A549 (cell line): ENCODE measurements around the gene MAP3K14. TPM values are rescaled to one million over a fixed set of nuclear protein-coding genes. Genes with fewer than 3 reads are reported as not detected.

Experiments used
- ATAC-seq, 2 experiments: fragments of 200-7000 bp in 1 of 2; fragments of >200 bp in 1 of 2; cut with Nextera tagmentation in 1 of 2; cut with Tn5 transposase in 1 of 2; 3 replicates each; pipeline versions ENCODE4 v1.8.0 to v1.9.1; 2018 to 2020; ENCODE audit warnings: mild to moderate bottlenecking in 1 of 2, moderate library complexity in 1 of 2
- CTCF ChIA-PET: fragments of 300-600 bp; sonication (Branson Sonifier 250); formaldehyde crosslinking; extraction: SDS; loops from one replicate; lab custom pipeline; 2021; ENCODE audit warnings: antibody characterized with exemption, inconsistent platforms; lab: Yijun Ruan, JAX
- POLR2A ChIA-PET: fragments of 350-600 bp; formaldehyde crosslinking; extraction: SDS; loops from one replicate; lab custom pipeline; 2021; ENCODE audit warnings: antibody characterized with exemption, inconsistent platforms; lab: Yijun Ruan, JAX
- DNase-seq, 2 experiments: peaks; one replicate each; pipeline versions ENCODE4 v3.0.0 to v3.0.0-alpha.2; 2011 to 2016; ENCODE audit warnings: low read depth in 1 of 2, low spot score in 1 of 2
- FAIRE-seq: peaks from 2 replicates; lab custom pipeline; 2011; peaks lifted over from hg19 to GRCh38; lab: Jason Lieb, UNC
- H3K27ac ChIP-seq, 2 experiments: fragments of >200 bp; sonication (Bioruptor Twin); formaldehyde crosslinking; 3 replicates each; pipeline ENCODE4 v1.5.1; 2016 to 2017
- H3K4me1 ChIP-seq: fragments of >200 bp; sonication (Bioruptor Twin); formaldehyde crosslinking; 3 replicates; pipeline ENCODE4 v1.6.1; 2016
- H3K4me2 ChIP-seq: fragments of >200 bp; sonication (Bioruptor Twin); formaldehyde crosslinking; 3 replicates; pipeline ENCODE4 v1.6.1; 2016
- H3K4me3 ChIP-seq: fragments of >200 bp; sonication (Bioruptor Twin); formaldehyde crosslinking; 3 replicates; pipeline ENCODE4 v1.5.1; 2016
- H3K9me3 ChIP-seq: fragments of >200 bp; sonication (Bioruptor Twin); formaldehyde crosslinking; 3 replicates; pipeline ENCODE4 v1.6.1; 2016
- CTCF ChIP-seq: fragments of >200 bp; sonication (Bioruptor Twin); formaldehyde crosslinking; IDR thresholded peaks from 3 replicates; pipeline ENCODE4 v1.5.1; 2016
- ELK1 ChIP-seq: fragments of 150-350 bp; IDR thresholded peaks from 2 replicates; pipeline ENCODE4 v1.6.1; 2014; ENCODE audit warnings: low read depth, mild to moderate bottlenecking, low read length
- MAFK ChIP-seq: fragments of 450-650 bp; IDR thresholded peaks from 2 replicates; pipeline ENCODE4 v1.6.1; 2014; ENCODE audit not compliant: partially characterized antibody
- RAD21 ChIP-seq, 2 experiments: fragments of >200 bp in 1 of 2; sonication (Bioruptor Twin) in 1 of 2; formaldehyde crosslinking in 1 of 2; IDR thresholded peaks in 1 of 2; conservative IDR thresholded peaks in 1 of 2; 2 replicates in 1 of 2; 3 replicates in 1 of 2; pipeline ENCODE4 v1.6.1; 2012 to 2018; ENCODE audit warnings: inconsistent platforms in 1 of 2
- RCOR1 ChIP-seq: fragments of 150-350 bp; IDR thresholded peaks from 2 replicates; pipeline ENCODE4 v1.6.1; 2014; ENCODE audit warnings: antibody characterized with exemption, low read length, low read depth
- SMC3 ChIP-seq: fragments of >200 bp; sonication (Bioruptor Twin); formaldehyde crosslinking; IDR thresholded peaks from 3 replicates; pipeline ENCODE4 v1.6.1; 2018; ENCODE audit warnings: inconsistent platforms
- TFCP2L1 ChIP-seq: fragments of 250-450 bp; sonication (Bioruptor Pico); IDR thresholded peaks from 2 replicates; pipeline ENCODE4 v1.5.0; 2021; ENCODE audit warnings: mild to moderate bottlenecking
- USF2 ChIP-seq: fragments of 450-650 bp; IDR thresholded peaks from 2 replicates; pipeline ENCODE4 v1.6.1; 2014; ENCODE audit warnings: antibody characterized with exemption
- WGBS: methylation state at CpG from one replicate; pipeline ENCODE4 v1.1.6; 2017; ENCODE audit errors: missing lambda C conversion rate; 5-methylcytosine and 5-hydroxymethylcytosine counted together
- polyA plus RNA-seq, 4 experiments: library from polyadenylated mRNA; depleted of rRNA in 3 of 4; stranded (reverse); fragments of >200 nt; fragmentation: RNase III in 1 of 4; extraction: RNeasy Plus Mini Kit Qiagen cat#74134 plus additional on column Dnase treatment in 1 of 4; gene quantifications; 2 replicates in 3 of 4; 3 replicates in 1 of 4; pipeline ENCODE4 v1.2.3, GENCODE V29; 2011 to 2017

MAP3K14 gene
- polyA plus RNA-seq, 2 of the 4 experiments (the other 2 are of a cell fraction): 9.1 to 34.5 TPM

- POLR2A ChIA-PET: interaction anchor here (1.5 kb wide), 1 partner anchor 89 kb away, joined by 4 read pairs; the partner anchor contains the start of gene HEXIM1
- no peak for TF ChIP-seq RCOR1
- TF ChIP-seq ELK1: no peak
- TF ChIP-seq TFCP2L1 (CRISPR knock-in tag): no peak
- no peak for TF ChIP-seq MAFK
- H3K9me3 ChIP-seq: no peaks in the 10 kb centered on the region
- 96% methylated on average over 2 of the region's 2 CpGs for WGBS
- ATAC-seq (no peak), DNase-seq (no peak), FAIRE-seq (no peak)
- H3K27ac ChIP-seq: peak overlapping the region in 1 of 2 experiments; percentile 36; a peak in 1 of 6 replicates
- H3K4me2 ChIP-seq: no peak overlapping the region
- CTCF ChIA-PET: interaction anchor here (0.6 to 52.3 kb wide), 13 partner anchors 6 to 158 kb away, joined by 3 to 2147 read pairs (median 24); partner anchors contain the start of genes ACBD4, FMNL1, HEXIM1 and HEXIM2
- H3K4me3 ChIP-seq: no peak overlapping the region
- peaks cover 12% of the 10 kb centered on the region for H3K4me1 ChIP-seq
Measured at GRCh38 chr17:45237686-45238085, 79.1 kb downstream of the MAP3K14 start.

GRCh38 chr17:45236282-45236606 lies 80.6 kb downstream of the MAP3K14 start:
- no peak for ATAC-seq
- POLR2A ChIA-PET: interaction anchor here (1.5 kb wide), 1 partner anchor 88 kb away, joined by 4 read pairs; the partner anchor contains the start of gene HEXIM1
- H3K4me2 ChIP-seq: no peak overlapping the region
- H3K4me3 ChIP-seq: no peak overlapping the region
- WGBS: 96% methylated on average over 4 of the region's 5 CpGs
- DNase-seq: no peak
- CTCF ChIA-PET: interaction anchor here (0.6 to 52.3 kb wide), 35 partner anchors 8 to 238 kb away, joined by 3 to 2147 read pairs (median 7); partner anchors contain the start of genes ACBD4, FMNL1, HEXIM1 and HEXIM2
- peaks cover 27% of the 10 kb centered on the region for H3K4me1 ChIP-seq
- TF ChIP-seq ELK1: no peak
- H3K27ac ChIP-seq: peak overlapping the region; percentile 33 to 66; a peak in 4 of 6 replicates
- no peaks in the 10 kb centered on the region for H3K9me3 ChIP-seq
- no peak for FAIRE-seq

- 61% methylated on average over 20 of the region's 20 CpGs for WGBS
- peak overlapping the region; percentile 16; the same call in 1 of the 3 replicates for H3K4me2 ChIP-seq
- peaks cover 33% of the 10 kb centered on the region for H3K4me1 ChIP-seq
- no peaks in the 10 kb centered on the region for H3K9me3 ChIP-seq
- CTCF ChIA-PET: interaction anchor here (0.6 to 52.3 kb wide), 52 partner anchors 8 to 238 kb away, joined by 3 to 2147 read pairs (median 5); partner anchors contain the start of genes ACBD4, FMNL1, HEXIM1 and HEXIM2
- peak overlapping the region; percentile 35 to 66; a peak in 5 of 6 replicates for H3K27ac ChIP-seq
- no peak overlapping the region for H3K4me3 ChIP-seq
- DNase-seq (peak; percentile 87 to 93), ATAC-seq (peak; percentile 60 to 75), FAIRE-seq (peak; percentile 91)
- TF ChIP-seq SMC3: peak; percentile 94
- TF ChIP-seq CTCF: peak; percentile 95
- peak; percentile 79 to 82 for TF ChIP-seq RAD21 (conservative IDR thresholded peaks at IDR 0.05 in 1 of 2, IDR thresholded peaks at IDR 0.05 in 1 of 2)
- no peak for TF ChIP-seq USF2
- POLR2A ChIA-PET: no interaction called here
Measured at GRCh38 chr17:45235416-45236281, 81.2 kb downstream of the MAP3K14 start.
